Loucy (cell line): ENCODE measurements around the gene EPB41L2.

Source experiments
- EZH2phosphoT487 ChIP-seq: fragments of 200-600 bp; IDR thresholded peaks from 2 replicates; pipeline ENCODE4 v1.6.1; 2018; ENCODE audit warnings: antibody characterized with exemption, mild to moderate bottlenecking, moderate library complexity, borderline replicate concordance
- TF ChIP-seq, protein P1 (sequence below): fragments of 200-600 bp; sonication (generic); conservative IDR thresholded peaks from 2 replicates; pipeline ENCODE4 v1.5.1; 2014; ENCODE audit warnings: mild to moderate bottlenecking, antibody characterized with exemption, low read length

DNA sequence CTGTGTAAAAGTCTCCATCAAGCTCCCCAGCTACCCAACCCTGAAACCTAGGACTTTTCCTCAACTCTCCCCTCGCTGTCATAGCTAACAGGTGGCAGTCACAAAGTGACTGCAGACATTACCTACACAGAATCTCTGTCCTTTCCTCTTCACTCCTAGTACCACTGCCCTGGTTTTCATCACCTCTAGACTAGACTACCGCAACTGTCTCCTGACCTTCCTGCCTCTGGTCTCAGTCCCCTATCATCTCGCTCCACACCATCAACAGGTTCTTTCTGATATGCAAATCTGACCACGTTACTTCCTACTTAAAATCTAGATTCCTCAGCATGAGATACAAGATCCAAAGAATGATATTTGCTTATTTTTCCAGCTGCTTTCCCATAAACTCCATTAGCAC lies 142.1 kb downstream of the EPB41L2 start:
- TF ChIP-seq, protein P1, sequence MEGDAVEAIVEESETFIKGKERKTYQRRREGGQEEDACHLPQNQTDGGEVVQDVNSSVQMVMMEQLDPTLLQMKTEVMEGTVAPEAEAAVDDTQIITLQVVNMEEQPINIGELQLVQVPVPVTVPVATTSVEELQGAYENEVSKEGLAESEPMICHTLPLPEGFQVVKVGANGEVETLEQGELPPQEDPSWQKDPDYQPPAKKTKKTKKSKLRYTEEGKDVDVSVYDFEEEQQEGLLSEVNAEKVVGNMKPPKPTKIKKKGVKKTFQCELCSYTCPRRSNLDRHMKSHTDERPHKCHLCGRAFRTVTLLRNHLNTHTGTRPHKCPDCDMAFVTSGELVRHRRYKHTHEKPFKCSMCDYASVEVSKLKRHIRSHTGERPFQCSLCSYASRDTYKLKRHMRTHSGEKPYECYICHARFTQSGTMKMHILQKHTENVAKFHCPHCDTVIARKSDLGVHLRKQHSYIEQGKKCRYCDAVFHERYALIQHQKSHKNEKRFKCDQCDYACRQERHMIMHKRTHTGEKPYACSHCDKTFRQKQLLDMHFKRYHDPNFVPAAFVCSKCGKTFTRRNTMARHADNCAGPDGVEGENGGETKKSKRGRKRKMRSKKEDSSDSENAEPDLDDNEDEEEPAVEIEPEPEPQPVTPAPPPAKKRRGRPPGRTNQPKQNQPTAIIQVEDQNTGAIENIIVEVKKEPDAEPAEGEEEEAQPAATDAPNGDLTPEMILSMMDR, result no peak
- TF ChIP-seq EZH2phosphoT487, result no peak
